HG02571 (cell line): ENCODE results near the gene C11orf68.

Experiments used
- ATAC-seq: cut with Tn5 transposase; IDR thresholded peaks from one replicate; pipeline ENCODE4 v1.9.1; 2021; ENCODE audit warnings: mild to moderate bottlenecking, moderate library complexity; ENCODE audit not compliant: unreplicated experiment

Gene C11orf68

GRCh38 chr11:65944767-65945166 is 25.9 kb upstream of the C11orf68 start:
- ATAC-seq, result no peak

GRCh38 chr11:65944191-65944590 is 25.3 kb upstream of the C11orf68 start:
- ATAC-seq, result no peak

- ATAC-seq, result no peak
Measured at GRCh38 chr11:65942531-65942930, 23.7 kb upstream of the C11orf68 start.

GRCh38 chr11:65941720-65942310 is 23.0 kb upstream of the C11orf68 start:
- ATAC-seq, result no peak

- ATAC-seq, result no peak
Measured at GRCh38 chr11:65937766-65938165, 18.9 kb upstream of the C11orf68 start.

GRCh38 chr11:65934014-65934413 is 15.2 kb upstream of the C11orf68 start:
- ATAC-seq, result no peak

GRCh38 chr11:65932558-65932919 is 13.7 kb upstream of the C11orf68 start:
- no peak for ATAC-seq

GRCh38 chr11:65931773-65932557 is 13.1 kb upstream of the C11orf68 start:
- ATAC-seq, result no peak

- no peak for ATAC-seq
Measured at GRCh38 chr11:65928667-65929066, 9.8 kb upstream of the C11orf68 start.

GRCh38 chr11:65927904-65928397 is 9.1 kb upstream of the C11orf68 start:
- peak; percentile 68 for ATAC-seq

GRCh38 chr11:65925397-65925796 is 6.5 kb upstream of the C11orf68 start:
- ATAC-seq, result no peak

- no peak for ATAC-seq
Measured at GRCh38 chr11:65922565-65922964, 3.7 kb upstream of the C11orf68 start.

GRCh38 chr11:65921876-65922275 is 3.0 kb upstream of the C11orf68 start:
- no peak for ATAC-seq

- no peak for ATAC-seq
Measured at GRCh38 chr11:65921033-65921555, 2.2 kb upstream of the C11orf68 start.

- ATAC-seq, result no peak
Measured at GRCh38 chr11:65920372-65920802, 1.5 kb upstream of the C11orf68 start.

- peak; percentile 37 for ATAC-seq
Measured at GRCh38 chr11:65919573-65920371, 910 bp upstream of the C11orf68 start.

GRCh38 chr11:65919141-65919572 is 295 bp upstream of the C11orf68 start, which contains the start of gene DRAP1:
Gene DRAP1 (plus strand): TSS chr11:65919426. CDS start chr11:65919502, 76 bp downstream.
- peak; percentile 73 for ATAC-seq

- no peak for ATAC-seq
Measured at GRCh38 chr11:65917434-65918210, 1.2 kb downstream of the C11orf68 start.

GRCh38 chr11:65917077-65917433 is 1.8 kb downstream of the C11orf68 start:
- no peak for ATAC-seq

GRCh38 chr11:65916391-65916790 is 2.5 kb downstream of the C11orf68 start:
- no peak for ATAC-seq
